Left lung (tissue), 14 donors: Measurements from ENCODE around the gene FAM200B. TPM values are rescaled to one million over a fixed set of nuclear protein-coding genes. Genes with fewer than 3 reads are reported as not detected.

Source experiments
- ATAC-seq: fragments of 200-7000 bp; cut with Tn5 transposase; one replicate; pipeline ENCODE4 v1.9.1; 2020; ENCODE audit warnings: moderate library complexity
- DNase-seq, 4 donors: peaks; one replicate each; pipeline ENCODE4 v3.0.0-alpha.2; 2013 to 2020
- H3K27ac ChIP-seq, 2 donors: fragments of 200-600 bp; sonication (generic) in 1 of 2; one replicate each; pipeline versions ENCODE4 v1.5.0 to v1.8.0; 2020 to 2021
- H3K27me3 ChIP-seq, 2 donors: fragments of 200-600 bp; sonication (generic) in 1 of 2; one replicate each; pipeline versions ENCODE4 v1.5.0 to v1.8.0; 2020 to 2021
- H3K36me3 ChIP-seq, 2 donors: fragments of 200-600 bp; sonication (generic) in 1 of 2; one replicate each; pipeline versions ENCODE4 v1.5.0 to v1.8.0; 2020 to 2021
- H3K4me1 ChIP-seq, 2 donors: fragments of 200-600 bp; one replicate each; pipeline ENCODE4 v1.8.0; 2021
- H3K4me3 ChIP-seq, 2 donors: fragments of 200-600 bp; sonication (generic) in 1 of 2; one replicate each; pipeline versions ENCODE4 v1.5.0 to v1.8.0; 2020 to 2021; ENCODE audit warnings: mild to moderate bottlenecking in 1 of 2
- H3K9me3 ChIP-seq, 2 donors: fragments of 200-600 bp; sonication (generic) in 1 of 2; one replicate each; pipeline versions ENCODE4 v1.5.0 to v1.8.0; 2020 to 2021
- CTCF ChIP-seq, 2 donors: fragments of 200-600 bp; sonication (generic) in 1 of 2; IDR thresholded peaks; one replicate each; pipeline versions ENCODE4 v1.5.0 to v1.8.0; 2021; ENCODE audit warnings: antibody characterized with exemption in 2 of 2
- intact Hi-C, 2 donors: fragments of 100-400 bp; cut with DNase I; formaldehyde crosslinking; loops; one replicate each; pipeline versions ENCODE4 v1.11.2 to v1.14.2; 2022
- long read RNA-seq, 12 donors: library from polyadenylated mRNA in 2 of 12; unstranded in 2 of 12; transcript quantifications; one replicate each; pipeline ENCODE4 v2.0.0 and lab custom pipeline, GENCODE V29; 2019 to 2026
- polyA plus RNA-seq, 6 donors: library from polyadenylated mRNA; unstranded; fragments of 120-200 nt; gene quantifications; one replicate each; pipeline ENCODE4 v1.2.1, GENCODE V29; 2013; ENCODE audit not compliant: insufficient read length in 6 of 6
- total RNA-seq, 2 donors: library from RNA; stranded (reverse); fragmentation: NEBNext Ultra II Directional; extraction: Animal tissue kit (Norgen Biotek cat#: 25700); gene quantifications; one replicate each; pipeline ENCODE4 v1.2.1, GENCODE V29; 2021
- donor health status: DM: no; HTN: yes; CAD: no.
- donor health status: DM: no; HTN: no; CAD: no.

The FAM200B gene
- total RNA-seq (10 to 100 TPM; 25.8 to 27.6 TPM), polyA plus RNA-seq (10 to 100 TPM; 43.8 to 52.4 (median 47.2) TPM)
- long read RNA-seq, donor 1, full-length matches to known transcripts = 46 of 46 reads
- long read RNA-seq, donor 1, partial matches to known transcripts = 0 of 46 reads
- long read RNA-seq, donor 1, other reads (novel, unspliced or antisense) = 0 of 46 reads
- long read RNA-seq, donor 2, full-length matches to known transcripts = 31 of 31 reads
- long read RNA-seq, donor 2, partial matches to known transcripts = 0 of 31 reads
- long read RNA-seq, donor 2, other reads (novel, unspliced or antisense) = 0 of 31 reads
- long read RNA-seq, donor 3, full-length matches to known transcripts = 22 of 28 reads
- long read RNA-seq, donor 3, partial matches to known transcripts = 6 of 28 reads
- long read RNA-seq, donor 3, other reads (novel, unspliced or antisense) = 0 of 28 reads
- long read RNA-seq, donor 4, full-length matches to known transcripts = 20 of 21 reads
- long read RNA-seq, donor 4, partial matches to known transcripts = 1 of 21 reads
- long read RNA-seq, donor 4, other reads (novel, unspliced or antisense) = 0 of 21 reads
- long read RNA-seq, donor 5, full-length matches to known transcripts = 30 of 36 reads
- long read RNA-seq, donor 5, partial matches to known transcripts = 6 of 36 reads
- long read RNA-seq, donor 5, other reads (novel, unspliced or antisense) = 0 of 36 reads
- long read RNA-seq, donor 6, full-length matches to known transcripts = 26 of 26 reads
- long read RNA-seq, donor 6, partial matches to known transcripts = 0 of 26 reads
- long read RNA-seq, donor 6, other reads (novel, unspliced or antisense) = 0 of 26 reads
- long read RNA-seq, donor 7, full-length matches to known transcripts = 18 of 18 reads
- long read RNA-seq, donor 7, partial matches to known transcripts = 0 of 18 reads
- long read RNA-seq, donor 7, other reads (novel, unspliced or antisense) = 0 of 18 reads
- long read RNA-seq, donor 8, full-length matches to known transcripts = 15 of 15 reads
- long read RNA-seq, donor 8, partial matches to known transcripts = 0 of 15 reads
- long read RNA-seq, donor 8, other reads (novel, unspliced or antisense) = 0 of 15 reads
- long read RNA-seq, donor 9 = 0 reads
- long read RNA-seq, donor 10, full-length matches to known transcripts = 13 of 14 reads
- long read RNA-seq, donor 10, partial matches to known transcripts = 1 of 14 reads
- long read RNA-seq, donor 10, other reads (novel, unspliced or antisense) = 0 of 14 reads
- long read RNA-seq, donor 11, full-length matches to known transcripts = 58 of 75 reads
- long read RNA-seq, donor 11, partial matches to known transcripts = 17 of 75 reads
- long read RNA-seq, donor 11, other reads (novel, unspliced or antisense) = 0 of 75 reads
- long read RNA-seq, donor 12, full-length matches to known transcripts = 14 of 14 reads
- long read RNA-seq, donor 12, partial matches to known transcripts = 0 of 14 reads
- long read RNA-seq, donor 12, other reads (novel, unspliced or antisense) = 0 of 14 reads

- DNase-seq (peak; percentile 98 to 99 (median 98)), ATAC-seq (peak; percentile 94)
- H3K9me3 ChIP-seq = no peaks in the 10 kb centered on the region
- no peaks in the 10 kb centered on the region for H3K27me3 ChIP-seq
- TF ChIP-seq CTCF (IDR thresholded peaks at IDR 0.05) = peak in 1 of 2 donors; percentile 47
- peak within 1 kb of the TSS; percentile 95 for H3K27ac ChIP-seq
- peak within 1 kb of the TSS; percentile 72 to 75 for H3K4me3 ChIP-seq
- peaks cover 0 to 4% of the 10 kb centered on the region in 2 donors for H3K36me3 ChIP-seq
- intact Hi-C loops = no loop called here
- peaks cover 0 to 69% of the 10 kb centered on the region in 2 donors for H3K4me1 ChIP-seq
Observed at GRCh38 chr4:15681372-15682241, at the start of gene FAM200B. Gene FAM200B, plus strand, starts transcription at chr4:15681827. Its CDS starts 5,151 bp downstream, at chr4:15686978.

GRCh38 chr4:15636818-15637217, 44.8 kb upstream of the FAM200B start:
- DNase-seq (no peak), ATAC-seq (peak; percentile 51)
- no peaks in the 10 kb centered on the region for H3K27me3 ChIP-seq
- H3K36me3 ChIP-seq = peaks cover 0 to 98% of the 10 kb centered on the region in 2 donors
- H3K4me1 ChIP-seq = peaks cover 0 to 4% of the 10 kb centered on the region in 2 donors
- no peak overlapping the region for H3K4me3 ChIP-seq
- H3K9me3 ChIP-seq = no peaks in the 10 kb centered on the region
- H3K27ac ChIP-seq = no peak overlapping the region
- intact Hi-C loops = no loop called here
- TF ChIP-seq CTCF (IDR thresholded peaks at IDR 0.05) = no peak

GRCh38 chr4:15638418-15638817, 43.2 kb upstream of the FAM200B start:
- H3K9me3 ChIP-seq = no peaks in the 10 kb centered on the region
- no peak overlapping the region for H3K4me3 ChIP-seq
- H3K27ac ChIP-seq = no peak overlapping the region
- H3K4me1 ChIP-seq = peaks cover 0 to 7% of the 10 kb centered on the region in 2 donors
- H3K27me3 ChIP-seq = no peaks in the 10 kb centered on the region
- TF ChIP-seq CTCF (IDR thresholded peaks at IDR 0.05) = no peak
- no peak for ATAC-seq
- H3K36me3 ChIP-seq = peaks cover 0 to 83% of the 10 kb centered on the region in 2 donors
- intact Hi-C loops = no loop called here
- no peak for DNase-seq

DNA sequence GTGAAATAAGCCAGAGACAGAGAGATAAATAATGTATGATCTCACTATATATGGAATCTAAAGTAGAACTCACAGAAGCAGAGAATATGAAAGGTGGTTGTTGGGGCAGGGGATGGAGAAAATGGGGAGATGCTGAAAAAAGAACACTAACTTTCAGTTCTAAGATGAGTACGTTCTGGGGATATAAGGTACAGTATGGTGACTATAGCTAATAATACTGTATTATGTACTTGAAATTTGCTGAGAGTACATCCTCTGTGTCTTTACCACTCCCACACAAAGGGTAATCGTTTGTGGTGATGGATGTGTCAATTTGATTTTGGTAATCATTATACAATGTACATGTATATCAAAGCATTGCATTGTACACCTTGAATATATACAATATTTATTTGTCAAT, 33.0 kb upstream of the FAM200B start:
- no peak for TF ChIP-seq CTCF (IDR thresholded peaks at IDR 0.05)
- no peak overlapping the region for H3K27ac ChIP-seq
- peaks cover 0 to 4% of the 10 kb centered on the region in 2 donors for H3K36me3 ChIP-seq
- H3K9me3 ChIP-seq = no peaks in the 10 kb centered on the region
- H3K4me3 ChIP-seq = no peak overlapping the region
- DNase-seq (no peak), ATAC-seq (no peak)
- intact Hi-C loops = no loop called here
- H3K27me3 ChIP-seq = no peaks in the 10 kb centered on the region
- H3K4me1 ChIP-seq = peaks cover 36 to 86% of the 10 kb centered on the region in 2 donors
